ENCODE data around the gene TREH.
"Not testable (repeated sequence)": the region's sequence is repeated elsewhere in the genome, so short reads cannot be mapped to it uniquely, and the experiment has no call there.

The TREH gene

GRCh38 chr11:118689852-118690552 lies 10.6 kb upstream of the TREH start:
- no peaks in the 10 kb centered on the region for H3K9me3 ChIP-seq
- peak overlapping the region; percentile 39 to 51 for H3K4me3 ChIP-seq (ENCODE audit: low read depth in 1 of 2, low read length in 1 of 2)
- H3K27ac ChIP-seq: no peak overlapping the region
- no peaks in the 10 kb centered on the region for H3K36me3 ChIP-seq
- peaks cover 32% of the 10 kb centered on the region for H3K27me3 ChIP-seq
- peaks cover 8% of the 10 kb centered on the region in 2 experiments for H3K4me1 ChIP-seq (ENCODE audit: control insufficient read depth in 1 of 2, insufficient read depth in 1 of 2, low read depth in 1 of 2, low read length in 1 of 2)
- TF ChIP-seq CTCF (IDR thresholded peaks at IDR 0.05): peak; percentile 71

GRCh38 chr11:118689503-118689851 lies 10.0 kb upstream of the TREH start:
- TF ChIP-seq CTCF (IDR thresholded peaks at IDR 0.05): no peak

GRCh38 chr11:118688851-118689502 lies 9.5 kb upstream of the TREH start:
- peaks cover 8% of the 10 kb centered on the region in 2 experiments for H3K4me1 ChIP-seq (ENCODE audit: control insufficient read depth in 1 of 2, insufficient read depth in 1 of 2, low read depth in 1 of 2, low read length in 1 of 2)
- no peaks in the 10 kb centered on the region for H3K36me3 ChIP-seq
- no peak overlapping the region for H3K4me3 ChIP-seq (ENCODE audit: low read depth in 1 of 2, low read length in 1 of 2)

More at GRCh38 chr11:118689503-118689851, 10.0 kb upstream of the TREH start:
- Histone ChIP-seq H3K36me3 (no peaks in the 10 kb centered on the region), H3K27me3 (peaks cover 32% of the 10 kb centered on the region), H3K9me3 (no peaks in the 10 kb centered on the region), H3K27ac (no peak overlapping the region), H3K4me3 (ENCODE audit: low read depth in 1 of 2, low read length in 1 of 2) (no peak overlapping the region), H3K4me1 (ENCODE audit: control insufficient read depth in 1 of 2, insufficient read depth in 1 of 2, low read depth in 1 of 2, low read length in 1 of 2) (peaks cover 8% of the 10 kb centered on the region in 2 experiments)

DNA sequence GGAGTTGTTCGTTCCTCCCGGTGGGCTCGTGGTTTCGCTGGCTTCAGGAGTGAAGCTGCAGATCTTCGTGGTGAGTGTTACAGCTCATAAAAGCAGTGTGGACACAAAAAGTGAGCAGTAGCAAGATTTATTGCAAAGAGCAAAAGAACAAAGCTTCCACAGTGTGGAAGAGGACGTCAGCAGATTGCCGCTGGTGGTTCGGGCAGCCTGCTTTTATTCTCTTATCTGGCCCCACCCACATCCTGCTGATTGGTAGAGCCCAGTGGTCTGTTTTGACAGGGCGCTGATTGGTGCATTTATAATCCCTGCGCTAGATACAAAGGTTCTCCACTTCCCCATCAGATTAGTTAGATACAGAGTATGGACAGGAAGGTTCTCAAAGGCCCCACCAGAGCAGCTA lies 8.9 kb upstream of the TREH start:
- not testable (repeated sequence) for H3K36me3 ChIP-seq; H3K4me1 ChIP-seq (ENCODE audit: control insufficient read depth in 1 of 2, insufficient read depth in 1 of 2, low read depth in 1 of 2, low read length in 1 of 2); H3K4me3 ChIP-seq (ENCODE audit: low read depth in 1 of 2, low read length in 1 of 2); H3K27ac ChIP-seq; H3K9me3 ChIP-seq
- H3K27me3 ChIP-seq: peaks cover 32% of the 10 kb centered on the region

More at GRCh38 chr11:118688851-118689502, 9.5 kb upstream of the TREH start:
- no peak for TF ChIP-seq CTCF (IDR thresholded peaks at IDR 0.05)
- Histone ChIP-seq H3K9me3 (no peaks in the 10 kb centered on the region), H3K27ac (no peak overlapping the region), H3K27me3 (peaks cover 32% of the 10 kb centered on the region)

- no peak overlapping the region for H3K4me3 ChIP-seq (ENCODE audit: low read depth in 1 of 2, low read length in 1 of 2)
Measured at GRCh38 chr11:118687906-118688305, 8.5 kb upstream of the TREH start.

More at GRCh38 chr11:118687906-118688305, 8.5 kb upstream of the TREH start:
- Histone ChIP-seq H3K9me3 (no peaks in the 10 kb centered on the region), H3K27me3 (peaks cover 32% of the 10 kb centered on the region), H3K36me3 (no peaks in the 10 kb centered on the region), H3K4me1 (ENCODE audit: control insufficient read depth in 1 of 2, insufficient read depth in 1 of 2, low read depth in 1 of 2, low read length in 1 of 2) (peaks cover 8% of the 10 kb centered on the region in 2 experiments), H3K27ac (no peak overlapping the region)
- no peak for TF ChIP-seq CTCF (IDR thresholded peaks at IDR 0.05)

Measured in neutrophil (primary cell).